Smooth muscle cell of the brain vasculature (primary cell): ENCODE results near the gene ADGB.
"Not testable (repeated sequence)": the region's sequence is repeated elsewhere in the genome, so short reads cannot be mapped to it uniquely, and the experiment has no call there.

ENCODE experiments used
- DNase-seq: peaks from one replicate; pipeline ENCODE4 v3.0.0-alpha.2; 2012; ENCODE audit warnings: low read depth, low spot score

The ADGB gene

GRCh38 chr6:146598772-146599405 lies at the start of gene ADGB:
ADGB (plus strand) TSS chr6:146598972; CDS start chr6:146599041, 69 bp downstream.
- peak; percentile 13 for DNase-seq

- no peak for DNase-seq
Measured at GRCh38 chr6:146550911-146551310, 47.9 kb upstream of the ADGB start.

- no peak for DNase-seq
Measured at GRCh38 chr6:146551545-146551944, 47.2 kb upstream of the ADGB start.

DNA sequence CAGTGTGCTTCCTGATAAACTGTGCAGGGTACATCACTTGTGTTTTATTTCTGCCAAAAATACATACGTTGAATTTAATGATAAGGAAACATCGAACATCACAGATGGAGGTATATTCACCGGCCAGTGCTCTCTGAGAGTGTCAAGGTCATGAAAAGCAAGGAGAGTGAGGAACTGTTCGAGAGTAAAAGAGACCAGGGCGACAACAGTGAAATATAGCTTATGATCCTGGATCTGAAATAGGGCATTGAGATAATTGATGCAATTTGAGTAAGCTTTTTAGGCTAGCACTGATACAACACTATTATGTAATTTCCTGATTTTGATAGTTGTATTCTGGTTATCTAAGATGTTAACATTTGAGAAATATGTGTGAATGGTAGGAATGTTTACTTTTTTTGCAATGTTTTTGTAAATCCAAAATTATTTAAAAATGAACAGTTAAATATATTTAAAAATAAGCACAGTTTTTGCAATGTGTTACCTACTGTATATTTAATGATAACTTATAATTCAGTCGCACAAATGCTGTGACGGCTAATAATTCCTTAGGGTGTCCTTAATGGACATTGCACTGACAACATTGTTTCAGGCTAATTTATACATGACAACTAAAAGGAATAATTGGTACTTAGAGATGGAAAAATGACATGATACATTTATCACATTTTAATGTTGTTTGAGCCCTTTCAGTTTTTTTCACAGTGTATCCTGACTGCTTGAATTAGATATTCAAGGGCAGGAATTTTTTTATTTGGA lies 45.2 kb upstream of the ADGB start:
- no peak for DNase-seq

- DNase-seq, result no peak
Measured at GRCh38 chr6:146560607-146561006, 38.2 kb upstream of the ADGB start.

DNA sequence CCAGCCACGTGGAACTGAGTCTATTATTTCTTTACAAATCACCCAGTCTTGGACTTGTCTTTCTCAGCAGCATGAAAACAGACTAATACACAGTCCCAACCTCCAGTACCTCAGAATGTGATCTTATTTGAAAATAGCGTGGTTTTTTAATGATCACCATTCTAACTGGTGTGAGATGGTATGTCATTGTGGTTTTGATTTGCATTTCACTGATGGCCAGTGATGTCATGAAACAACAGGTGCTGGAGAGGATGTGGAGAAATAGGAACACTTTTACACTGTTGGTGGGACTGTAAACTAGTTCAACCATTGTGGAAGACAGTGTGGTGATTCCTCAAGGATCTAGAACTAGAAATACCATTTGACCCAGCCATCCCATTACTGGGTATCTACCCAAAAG lies 32.1 kb upstream of the ADGB start:
- DNase-seq, result not testable (repeated sequence)

DNA sequence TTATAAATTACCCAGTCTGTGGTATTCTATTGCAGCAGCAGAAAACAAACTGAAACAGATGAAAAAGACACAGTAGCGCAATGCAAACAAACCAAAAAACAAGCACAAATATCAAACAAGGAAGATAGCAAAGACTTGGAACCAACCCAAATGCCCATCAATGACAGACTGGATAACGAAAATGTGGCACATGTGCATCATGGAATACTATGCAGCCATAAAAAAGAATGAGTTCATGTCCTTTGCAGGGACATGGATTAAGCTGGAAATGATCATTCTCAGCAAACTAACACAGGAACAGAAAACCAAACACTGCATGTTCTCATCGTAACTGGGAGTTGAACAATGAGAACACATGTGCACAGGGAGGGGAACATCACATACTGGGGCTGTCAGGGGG lies 30.2 kb upstream of the ADGB start:
- not testable (repeated sequence) for DNase-seq

- no peak for DNase-seq
Measured at GRCh38 chr6:146574211-146574610, 24.6 kb upstream of the ADGB start.

DNA sequence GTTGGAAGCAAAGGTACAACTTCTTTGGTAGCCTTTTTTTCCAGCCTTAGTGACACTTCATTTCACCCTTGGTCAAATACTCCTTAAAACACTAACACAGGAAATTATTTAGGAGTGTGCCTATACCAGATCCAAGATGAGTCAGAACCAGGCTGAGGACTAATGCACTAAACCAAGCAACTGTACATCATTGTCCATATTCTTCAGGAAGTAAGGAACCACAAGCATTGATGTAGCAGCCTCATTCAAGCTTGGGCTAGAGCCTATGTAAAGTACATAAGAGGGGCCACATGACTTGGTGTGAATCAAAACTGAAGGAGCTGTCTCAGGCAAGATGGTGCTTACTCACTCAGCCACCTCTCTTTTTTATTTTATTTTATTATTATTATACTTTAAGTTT lies 20.7 kb upstream of the ADGB start:
- DNase-seq, result no peak

- no peak for DNase-seq
Measured at GRCh38 chr6:146581968-146582367, 16.8 kb upstream of the ADGB start.

GRCh38 chr6:146582857-146583256 lies 15.9 kb upstream of the ADGB start:
- DNase-seq, result no peak

DNA sequence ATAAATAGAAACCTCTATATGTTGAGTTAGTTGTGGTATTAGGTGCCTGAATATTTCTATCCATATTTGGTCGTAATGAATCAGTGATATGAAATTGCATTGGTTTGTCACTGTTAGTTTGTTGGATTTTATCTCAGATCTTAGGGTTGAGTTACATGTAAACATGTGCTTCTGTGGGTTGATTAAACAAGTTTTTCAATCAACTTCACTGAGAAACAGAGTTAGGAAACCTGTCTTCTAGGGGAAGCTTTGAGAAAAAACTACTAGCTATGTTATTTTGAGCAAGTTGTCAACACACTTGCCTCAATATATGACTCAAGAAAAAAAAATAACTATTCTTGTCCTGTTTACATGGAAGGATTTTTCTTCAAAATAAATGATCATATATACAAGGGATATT lies 14.8 kb upstream of the ADGB start:
- no peak for DNase-seq

DNA sequence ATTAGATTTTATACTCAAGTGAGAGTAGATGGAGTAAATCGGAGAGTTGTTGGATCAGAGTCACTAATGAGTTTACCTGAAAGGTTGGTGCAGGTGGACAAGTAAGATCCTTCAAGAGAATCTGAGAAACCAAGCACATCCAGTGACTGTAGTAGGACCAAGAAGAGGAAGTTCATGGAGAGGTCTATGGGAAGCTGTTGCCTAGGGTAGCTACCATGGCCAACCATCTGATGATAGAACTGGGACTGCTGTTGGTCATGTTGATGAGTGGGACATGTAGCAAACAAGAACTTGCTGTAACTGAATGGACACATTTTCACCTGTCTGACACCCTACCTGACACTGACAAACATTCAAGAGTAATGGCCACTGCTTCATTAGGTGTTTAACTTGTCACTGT lies 11.3 kb upstream of the ADGB start:
- no peak for DNase-seq

GRCh38 chr6:146590492-146590891 lies 8.3 kb upstream of the ADGB start:
- no peak for DNase-seq

GRCh38 chr6:146592451-146592850 lies 6.3 kb upstream of the ADGB start:
- DNase-seq, result no peak

GRCh38 chr6:146593986-146594385 lies 4.8 kb upstream of the ADGB start:
- no peak for DNase-seq

DNA sequence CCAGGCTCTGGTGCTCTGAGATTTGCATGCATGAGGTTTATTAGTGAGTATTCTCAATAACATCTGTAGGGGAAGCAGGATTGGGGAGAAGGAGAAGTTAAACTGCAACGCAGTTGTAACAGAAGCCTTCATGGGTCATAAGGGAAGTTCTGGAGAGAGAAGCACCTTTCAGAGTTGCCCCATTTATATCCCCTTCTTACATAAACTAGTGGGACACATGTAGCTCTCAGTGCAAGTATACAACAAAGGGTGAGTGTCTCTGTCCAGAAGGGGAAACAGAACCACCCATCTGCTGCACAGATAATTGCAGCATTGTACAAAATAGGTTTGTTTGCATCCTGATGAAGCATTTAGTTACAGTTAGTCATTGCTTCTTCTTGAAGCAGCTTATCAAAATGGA lies 4.3 kb upstream of the ADGB start:
- no peak for DNase-seq

DNA sequence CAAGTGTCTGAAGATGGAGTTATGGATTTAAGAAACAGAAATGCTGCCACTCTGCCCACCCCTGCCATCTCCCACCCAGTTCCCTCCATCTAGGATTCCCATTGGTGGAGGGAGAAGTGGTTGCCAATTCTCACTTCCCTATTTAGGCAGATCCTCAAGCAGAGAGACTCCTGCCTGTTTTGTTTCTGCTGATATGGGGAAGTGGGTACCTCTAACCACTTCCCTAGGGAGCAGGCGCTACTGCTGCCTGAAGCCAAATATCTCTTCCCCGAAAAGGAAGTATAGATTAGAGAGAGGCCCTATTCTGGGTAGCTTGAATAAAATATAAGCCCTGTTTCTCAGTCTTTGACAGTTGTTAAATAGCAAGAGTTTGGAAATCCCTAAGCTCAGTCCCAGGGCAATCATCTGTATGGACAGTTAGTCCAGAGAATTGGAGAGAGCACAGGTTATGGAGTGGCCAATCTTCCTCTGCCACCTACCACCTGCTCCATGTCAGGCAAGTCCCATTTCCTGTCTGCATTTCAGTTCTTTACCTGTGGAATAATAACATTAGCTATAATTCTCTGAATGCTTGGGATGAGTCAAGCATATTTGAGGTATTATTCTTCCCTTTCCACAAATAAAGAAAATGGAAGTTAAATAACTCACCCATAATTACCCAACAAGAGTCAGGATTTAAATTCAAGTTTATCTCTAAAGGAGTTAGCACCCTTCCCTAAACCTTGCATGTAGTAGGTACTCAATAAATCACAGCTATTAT lies 2.6 kb upstream of the ADGB start:
- no peak for DNase-seq

DNA sequence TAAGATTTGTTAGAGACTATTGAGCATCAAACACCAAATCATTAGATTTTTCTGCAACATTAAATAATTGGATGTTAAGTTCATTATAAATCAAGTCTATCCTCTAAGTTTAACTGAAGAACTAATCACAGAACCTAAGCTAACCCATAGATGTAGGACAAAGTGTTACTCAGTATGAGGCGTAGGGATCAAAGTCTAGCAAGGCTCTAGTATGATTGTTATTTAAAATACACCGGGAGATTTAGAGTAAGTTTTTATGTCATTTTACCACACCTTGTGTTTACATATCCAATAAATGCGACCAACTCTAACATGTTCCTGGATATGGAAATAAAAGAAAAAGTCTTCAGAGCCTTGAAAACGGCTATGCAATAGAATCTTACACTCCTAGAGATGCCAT lies 2.6 kb downstream of the ADGB start:
- no peak for DNase-seq

- DNase-seq, result no peak
Measured at GRCh38 chr6:146602526-146602925, 3.8 kb downstream of the ADGB start.

DNA sequence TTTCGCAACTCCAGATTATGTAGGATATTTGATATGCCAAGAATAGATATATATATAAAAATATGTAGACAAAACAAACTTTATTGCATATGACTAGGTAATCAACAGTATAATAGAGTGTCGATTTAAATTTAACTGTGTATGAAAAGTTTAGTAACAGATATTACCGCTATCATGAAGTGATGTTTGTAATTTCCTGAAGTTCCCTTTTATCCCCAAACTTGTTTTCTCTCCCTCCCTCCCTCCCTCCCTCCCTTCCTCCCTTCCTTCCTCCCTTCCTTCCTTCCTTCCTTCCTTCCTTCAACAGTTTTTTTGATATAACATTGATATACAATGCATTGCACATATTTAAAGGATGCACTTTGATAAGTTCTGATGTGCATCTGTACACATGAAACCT lies 15.2 kb downstream of the ADGB start:
- DNase-seq, result no peak

- DNase-seq, result no peak
Measured at GRCh38 chr6:146620655-146621054, 21.9 kb downstream of the ADGB start.

DNA sequence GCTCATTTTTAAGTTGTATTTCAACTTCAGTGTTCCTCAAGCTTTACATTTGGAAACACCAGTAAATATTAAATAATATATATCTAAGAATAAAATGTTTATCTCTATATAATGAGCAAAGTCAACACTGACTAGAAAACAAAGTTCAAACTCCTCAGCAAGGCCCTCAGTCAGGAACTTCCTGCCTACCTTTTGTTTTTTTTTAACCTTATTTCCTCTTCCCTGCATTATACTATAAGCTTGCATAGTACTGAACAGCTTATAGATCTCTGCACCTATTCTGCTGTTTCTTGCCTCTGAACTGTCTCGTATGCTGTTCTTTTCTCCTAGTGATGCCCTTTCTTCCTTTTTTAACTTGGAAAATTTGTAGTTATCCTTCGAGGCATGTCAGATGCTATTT lies 29.6 kb downstream of the ADGB start:
- DNase-seq, result no peak
